Fibroblast of lung (primary cell): ENCODE measurements around the gene CCDC39.

ENCODE experiments used
- CTCF ChIP-seq, 2 donors: IDR thresholded peaks in 1 of 2; conservative IDR thresholded peaks in 1 of 2; 1 replicate in 1 of 2; 2 replicates in 1 of 2; pipeline ENCODE4 v1.5.1; 2011 to 2012; ENCODE audit warnings: low read length in 2 of 2, control low read depth in 1 of 2, inconsistent platforms in 1 of 2, low read depth in 1 of 2, mild to moderate bottlenecking in 1 of 2
- EZH2 ChIP-seq: IDR thresholded peaks from 2 replicates; pipeline ENCODE4 v1.5.1; 2012; ENCODE audit warnings: low read length, control low read depth, mild to moderate bottlenecking; ENCODE audit errors: missing control alignments

DNA sequence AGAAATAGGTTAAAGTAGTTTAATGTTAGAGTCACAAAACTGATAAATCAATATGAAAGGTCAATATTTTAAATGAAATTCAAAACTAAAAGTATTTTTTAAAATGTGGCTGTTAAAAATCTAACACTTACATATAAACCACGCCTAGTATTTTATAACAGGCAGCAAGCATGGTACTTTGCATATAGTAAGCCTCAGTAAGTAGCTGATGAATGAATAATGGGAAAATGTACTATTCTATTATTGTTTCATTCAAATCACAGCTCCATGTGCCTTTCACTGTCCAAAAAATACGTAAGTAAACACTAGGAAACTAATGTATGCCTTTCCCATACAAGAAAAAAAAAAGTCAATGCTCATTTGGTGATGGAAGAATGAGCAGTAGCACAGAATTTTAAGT, 17.8 kb downstream of the CCDC39 start:
- TF ChIP-seq CTCF (conservative IDR thresholded peaks at IDR 0.05 in 1 of 2, IDR thresholded peaks at IDR 0.05 in 1 of 2; ENCODE audit: low read depth in 1 of 2, low read length in 2 of 2) (no peak), EZH2 (no peak)
